Testis (tissue), 2 donors: ENCODE data around the gene NLRC5.

Experiments used
- CTCF ChIP-seq, 3 experiments: fragments of 450-650 bp in 2 of 3; fragments of 200-600 bp in 1 of 3; sonication (generic) in 1 of 3; IDR thresholded peaks; one replicate each; pipeline ENCODE4 v1.5.1; 2016 to 2019; ENCODE audit warnings: antibody characterized with exemption in 3 of 3, mild to moderate bottlenecking in 2 of 3, moderate library complexity in 1 of 3
- POLR2A ChIP-seq: fragments of 450-650 bp; IDR thresholded peaks from one replicate; pipeline ENCODE4 v1.6.1; 2017; ENCODE audit warnings: antibody characterized with exemption, mild to moderate bottlenecking, moderate library complexity

DNA sequence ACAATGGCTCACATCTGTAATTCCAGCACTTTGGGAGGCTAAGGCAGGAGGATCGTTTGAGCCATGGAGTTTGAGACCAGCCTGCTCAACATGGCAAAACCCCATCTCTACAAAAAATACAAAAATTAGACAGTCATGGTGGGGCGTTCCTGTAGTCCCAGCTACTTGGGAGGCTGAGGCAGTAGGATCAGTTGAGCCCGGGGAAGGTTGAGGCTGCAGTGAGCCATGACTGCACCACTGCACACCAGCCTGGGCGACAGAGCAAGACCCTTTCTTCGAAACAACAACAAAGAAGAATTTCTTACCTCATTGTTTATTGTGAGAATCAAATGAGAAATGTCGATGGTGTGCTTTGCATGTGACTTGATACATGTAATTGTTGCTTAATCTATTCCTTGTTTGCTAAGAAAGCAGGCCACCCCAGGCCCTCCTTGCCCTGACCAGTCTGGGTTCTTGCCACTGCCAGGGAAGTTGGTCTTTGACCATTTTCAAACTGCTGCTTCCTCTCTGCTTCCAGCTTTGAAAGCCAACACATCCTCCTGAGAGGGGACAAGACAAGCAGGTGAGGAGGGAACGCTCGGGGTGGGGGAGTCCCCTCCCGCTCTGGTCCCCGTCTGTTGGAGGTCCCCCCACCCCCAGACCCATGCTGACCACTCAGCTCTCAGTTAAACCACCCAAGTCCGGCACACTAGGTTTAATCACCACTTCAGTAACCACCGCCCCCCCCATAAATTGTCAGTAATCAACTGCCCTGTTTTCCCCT is 55.8 kb downstream of the NLRC5 start:
- no peak for TF ChIP-seq CTCF (IDR thresholded peaks at IDR 0.05)
- no peak for TF ChIP-seq POLR2A
